GM03348 (cell line): ENCODE results near the gene MUC5AC.

Experiments
- DNase-seq: peaks from one replicate; pipeline ENCODE4 v3.0.0; 2012; ENCODE audit warnings: low spot score

MUC5AC gene

GRCh38 chr11:1197431-1197885 lies 39.7 kb downstream of the MUC5AC start:
- no peak for DNase-seq

- no peak for DNase-seq
Observed at GRCh38 chr11:1197886-1198560, 40.3 kb downstream of the MUC5AC start.

- DNase-seq = no peak
Observed at GRCh38 chr11:1198561-1199240, 40.9 kb downstream of the MUC5AC start.

GRCh38 chr11:1199241-1199750 lies 41.5 kb downstream of the MUC5AC start:
- no peak for DNase-seq

- no peak for DNase-seq
Observed at GRCh38 chr11:1199751-1200610, 42.2 kb downstream of the MUC5AC start.

GRCh38 chr11:1200611-1201191 lies 42.9 kb downstream of the MUC5AC start:
- DNase-seq = no peak

GRCh38 chr11:1201395-1202153 lies 43.8 kb downstream of the MUC5AC start:
- no peak for DNase-seq

GRCh38 chr11:1202154-1202775 lies 44.5 kb downstream of the MUC5AC start:
- no peak for DNase-seq

- peak; percentile 95 for DNase-seq
Observed at GRCh38 chr11:1202776-1203504, 45.2 kb downstream of the MUC5AC start.

GRCh38 chr11:1203505-1204271 lies 45.9 kb downstream of the MUC5AC start:
- DNase-seq = no peak

GRCh38 chr11:1204381-1205101 lies 46.8 kb downstream of the MUC5AC start:
- DNase-seq = no peak

GRCh38 chr11:1205121-1205986 lies 47.6 kb downstream of the MUC5AC start:
- DNase-seq = no peak

GRCh38 chr11:1205987-1206331 lies 48.2 kb downstream of the MUC5AC start:
- no peak for DNase-seq

GRCh38 chr11:1206391-1207271 lies 48.9 kb downstream of the MUC5AC start:
- no peak for DNase-seq

GRCh38 chr11:1207401-1208143 lies 49.8 kb downstream of the MUC5AC start:
- no peak for DNase-seq

- no peak for DNase-seq
Observed at GRCh38 chr11:1208144-1208393, 50.3 kb downstream of the MUC5AC start.
